HG02623 (cell line): Measurements from ENCODE around the gene CLDN1.
"Not testable (repeated sequence)": the region's sequence is repeated elsewhere in the genome, so short reads cannot be mapped to it uniquely, and the experiment has no call there.

Experiments used
- ATAC-seq: cut with Tn5 transposase; IDR thresholded peaks from one replicate; pipeline ENCODE4 v1.9.1; 2021; ENCODE audit warnings: moderate library complexity; ENCODE audit not compliant: unreplicated experiment

Gene CLDN1

DNA sequence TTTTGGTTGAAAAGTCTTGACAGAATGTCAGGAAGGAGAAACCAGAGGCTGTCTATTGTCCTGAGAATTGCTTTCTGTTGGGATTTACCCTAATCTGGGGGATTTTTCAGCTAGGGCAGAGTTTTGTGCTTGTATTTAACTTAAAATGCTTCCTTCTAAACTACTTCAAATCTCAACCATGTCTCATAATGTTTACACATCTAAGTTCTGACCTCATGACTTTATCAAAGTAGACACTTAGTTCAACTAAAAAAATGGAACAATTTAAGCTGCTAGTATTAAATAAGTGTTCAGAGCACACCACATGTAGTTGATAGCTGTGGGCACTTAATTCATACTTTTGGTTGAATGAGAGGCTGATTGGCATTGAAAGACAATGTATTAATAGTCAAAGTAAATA lies 28.2 kb downstream of the CLDN1 start:
- no peak for ATAC-seq

DNA sequence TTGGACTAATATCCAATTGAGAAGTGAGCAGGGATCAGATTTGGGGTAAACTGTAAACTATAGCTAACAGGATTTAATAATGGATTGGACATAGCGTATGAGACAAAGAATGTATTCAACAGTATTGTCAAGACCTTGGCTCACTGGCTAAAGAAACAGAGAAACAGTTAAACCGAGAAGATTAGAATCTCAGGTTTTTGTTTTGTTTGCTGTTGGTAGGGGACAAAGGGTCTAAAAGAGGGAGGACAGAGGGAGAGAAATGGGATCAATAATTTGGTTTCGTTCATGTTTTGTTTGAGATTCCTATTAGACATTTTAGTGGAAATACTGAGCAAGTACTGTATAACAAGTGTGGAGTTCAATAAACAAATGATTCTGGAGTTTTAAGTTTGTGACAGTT lies 28.6 kb downstream of the CLDN1 start:
- ATAC-seq: no peak

- no peak for ATAC-seq
Measured at GRCh38 chr3:190291994-190292584, 30.2 kb downstream of the CLDN1 start.

- no peak for ATAC-seq
Measured at GRCh38 chr3:190289989-190290388, 32.3 kb downstream of the CLDN1 start.

- no peak for ATAC-seq
Measured at GRCh38 chr3:190288836-190289235, 33.4 kb downstream of the CLDN1 start.

- no peak for ATAC-seq
Measured at GRCh38 chr3:190286014-190286413, 36.2 kb downstream of the CLDN1 start.

DNA sequence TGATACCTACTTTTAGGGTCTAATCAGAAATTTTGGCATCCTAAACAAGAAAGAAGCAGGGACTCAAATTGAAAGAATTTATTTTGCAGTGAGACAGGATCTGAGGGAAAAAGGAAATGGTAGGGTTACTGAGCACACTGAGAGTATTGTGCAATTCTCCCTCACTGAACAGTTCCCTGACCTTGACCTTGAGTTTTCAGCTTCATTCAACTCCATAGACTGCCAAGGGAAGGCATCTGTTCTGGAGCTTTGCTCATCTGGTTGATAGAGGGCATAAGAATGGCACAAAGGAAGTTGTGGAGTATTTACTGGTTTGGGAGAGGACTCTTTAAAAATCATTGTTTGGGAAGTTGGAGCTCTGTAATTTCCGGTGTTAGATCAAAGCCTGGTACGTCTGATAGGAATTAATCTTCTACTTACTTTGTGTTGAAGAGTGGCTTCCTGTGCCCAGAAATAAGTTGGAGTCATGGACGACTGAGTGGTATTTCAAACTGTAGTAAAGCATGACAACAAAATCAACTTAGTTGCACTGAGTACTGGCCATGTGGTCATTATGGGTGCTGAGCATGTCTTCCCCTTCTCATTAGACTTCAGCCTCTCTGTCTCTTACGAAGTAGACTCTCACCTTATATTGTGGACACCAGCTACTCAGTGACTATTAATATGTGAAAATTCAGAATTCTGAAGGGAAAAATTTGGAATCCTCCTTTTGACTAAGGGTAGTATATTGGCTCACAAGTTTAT lies 40.8 kb downstream of the CLDN1 start:
- ATAC-seq: no peak

DNA sequence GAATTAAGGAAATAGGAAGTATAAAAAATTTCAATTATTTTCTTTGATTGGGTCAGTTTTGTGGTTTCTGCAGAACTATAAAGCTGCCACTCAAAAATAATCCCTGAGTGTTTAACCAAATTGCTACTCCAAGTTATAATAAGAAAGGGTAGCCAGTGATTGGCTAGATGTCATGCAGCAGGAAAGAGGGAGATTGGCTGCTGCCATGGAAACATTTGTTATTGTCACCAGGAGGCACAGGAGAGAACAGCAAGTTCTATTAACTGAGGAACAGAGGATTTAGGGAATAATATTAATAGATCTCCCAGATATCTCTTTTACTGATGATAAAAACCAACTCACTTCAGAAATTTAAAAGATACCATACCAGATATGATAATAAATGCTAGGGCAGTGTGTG lies 42.6 kb downstream of the CLDN1 start:
- ATAC-seq: no peak

GRCh38 chr3:190272747-190273146 lies 49.5 kb downstream of the CLDN1 start:
- ATAC-seq: no peak

GRCh38 chr3:190269101-190269500 lies 53.1 kb downstream of the CLDN1 start:
- no peak for ATAC-seq

GRCh38 chr3:190267464-190267863 lies 54.8 kb downstream of the CLDN1 start:
- not testable (repeated sequence) for ATAC-seq

DNA sequence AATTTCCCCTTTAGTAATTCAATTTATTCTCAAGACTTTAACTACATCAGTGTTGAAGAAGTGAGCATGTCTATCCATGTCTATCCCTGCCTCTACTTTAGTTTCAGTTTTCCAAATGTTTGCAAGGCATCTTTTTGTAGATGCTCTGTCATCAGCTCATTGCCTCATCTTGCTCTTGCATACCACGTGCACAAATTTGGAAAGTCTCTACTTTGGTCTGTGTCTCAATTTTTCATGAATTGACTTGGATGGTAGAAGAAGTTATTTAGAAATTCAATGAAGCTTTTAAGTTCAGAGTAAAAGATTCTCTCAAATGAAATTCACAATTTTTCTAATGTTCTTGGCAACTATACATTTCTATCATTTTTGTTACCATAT lies 55.3 kb downstream of the CLDN1 start:
- no peak for ATAC-seq

- ATAC-seq: no peak
Measured at GRCh38 chr3:190266265-190266912, 55.9 kb downstream of the CLDN1 start.

GRCh38 chr3:190265796-190266195 lies 56.5 kb downstream of the CLDN1 start:
- no peak for ATAC-seq

- ATAC-seq: no peak
Measured at GRCh38 chr3:190265126-190265525, 57.1 kb downstream of the CLDN1 start.

- ATAC-seq: no peak
Measured at GRCh38 chr3:190261740-190262139, 60.5 kb downstream of the CLDN1 start.

GRCh38 chr3:190261015-190261414 lies 61.2 kb downstream of the CLDN1 start:
- no peak for ATAC-seq

DNA sequence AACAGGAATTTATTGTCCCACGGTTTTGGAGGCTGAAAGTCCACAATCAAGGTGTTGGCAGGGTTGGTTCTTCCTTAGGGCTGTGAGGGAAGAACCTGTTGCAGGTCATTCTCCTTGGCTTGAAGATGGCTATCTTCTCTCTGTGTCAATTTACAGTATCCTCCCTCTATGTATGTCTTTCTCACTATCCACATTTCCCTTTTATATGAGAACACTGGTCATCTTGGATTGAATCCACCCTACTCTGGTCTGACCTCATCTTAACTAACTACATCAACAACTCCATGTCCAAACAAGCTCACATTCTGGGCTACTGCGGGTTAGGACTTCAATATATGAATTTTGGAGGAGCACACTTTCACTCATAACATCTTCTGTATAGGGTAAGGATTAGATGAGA lies 61.9 kb downstream of the CLDN1 start:
- ATAC-seq: no peak

GRCh38 chr3:190258634-190259033 lies 63.6 kb downstream of the CLDN1 start:
- no peak for ATAC-seq
